ENCODE data around the gene KCNJ8.

GRCh38 chr12:21818627-21819026 lies 44.1 kb upstream of the KCNJ8 start:
- TF ChIP-seq EZH2 (IDR thresholded peaks at IDR 0.05; ENCODE audit: borderline replicate concordance, low read length) = no peak
- no peak for TF ChIP-seq CTCF (conservative IDR thresholded peaks at IDR 0.05 in 1 of 2, IDR thresholded peaks at IDR 0.05 in 1 of 2; ENCODE audit: extremely low read depth in 1 of 2, insufficient read depth in 1 of 2, low read depth in 1 of 2, low read length in 2 of 2)
